GM19372 (cell line): ENCODE data around the gene NADK.
A peak's percentile ranks its signal among the peaks of the same experiment; 100 is the strongest.

Experiments
- ATAC-seq: cut with Tn5 transposase; IDR thresholded peaks from one replicate; pipeline ENCODE4 v1.9.1; 2021; ENCODE audit warnings: mild to moderate bottlenecking, low read depth, moderate library complexity; ENCODE audit not compliant: unreplicated experiment

NADK gene

GRCh38 chr1:1788136-1788535 is 9.9 kb upstream of the NADK start:
- ATAC-seq, result no peak

- no peak for ATAC-seq
Measured at GRCh38 chr1:1786836-1787605, 8.8 kb upstream of the NADK start.

- no peak for ATAC-seq
Measured at GRCh38 chr1:1785666-1786065, 7.4 kb upstream of the NADK start.

GRCh38 chr1:1784933-1785332 is 6.7 kb upstream of the NADK start:
- ATAC-seq, result no peak

GRCh38 chr1:1783320-1783719 is 5.0 kb upstream of the NADK start:
- no peak for ATAC-seq

- ATAC-seq, result no peak
Measured at GRCh38 chr1:1782399-1783221, 4.3 kb upstream of the NADK start.

- ATAC-seq, result no peak
Measured at GRCh38 chr1:1781526-1781903, 3.2 kb upstream of the NADK start.

GRCh38 chr1:1780598-1781525 is 2.6 kb upstream of the NADK start:
- no peak for ATAC-seq

- ATAC-seq, result peak; percentile 27
Measured at GRCh38 chr1:1779691-1780597, 1.7 kb upstream of the NADK start.

- ATAC-seq, result no peak
Measured at GRCh38 chr1:1779320-1779675, 1.0 kb upstream of the NADK start.

- ATAC-seq, result peak; percentile 60
Measured at GRCh38 chr1:1778663-1779319, 521 bp upstream of the NADK start.

- ATAC-seq, result no peak
Measured at GRCh38 chr1:1777583-1777899, 729 bp downstream of the NADK start.

GRCh38 chr1:1776672-1777582 is 1.3 kb downstream of the NADK start:
- ATAC-seq, result no peak

GRCh38 chr1:1775327-1776226 is 2.7 kb downstream of the NADK start:
- no peak for ATAC-seq

- ATAC-seq, result no peak
Measured at GRCh38 chr1:1773874-1774273, 4.4 kb downstream of the NADK start.

- ATAC-seq, result no peak
Measured at GRCh38 chr1:1771096-1771495, 7.2 kb downstream of the NADK start.

GRCh38 chr1:1770102-1770501 is 8.2 kb downstream of the NADK start:
- no peak for ATAC-seq
